ENCODE data around the gene CLOCK. TPM values are rescaled to one million over a fixed set of nuclear protein-coding genes. Genes with fewer than 3 reads are reported as not detected.

Gene CLOCK
- total and polyA plus RNA-seq, 10 of the 15 experiments (the other 5 are each of a cell fraction or from before 2014, with no cell fraction given): 2.8 to 11.7 (median 10.4) TPM

DNA sequence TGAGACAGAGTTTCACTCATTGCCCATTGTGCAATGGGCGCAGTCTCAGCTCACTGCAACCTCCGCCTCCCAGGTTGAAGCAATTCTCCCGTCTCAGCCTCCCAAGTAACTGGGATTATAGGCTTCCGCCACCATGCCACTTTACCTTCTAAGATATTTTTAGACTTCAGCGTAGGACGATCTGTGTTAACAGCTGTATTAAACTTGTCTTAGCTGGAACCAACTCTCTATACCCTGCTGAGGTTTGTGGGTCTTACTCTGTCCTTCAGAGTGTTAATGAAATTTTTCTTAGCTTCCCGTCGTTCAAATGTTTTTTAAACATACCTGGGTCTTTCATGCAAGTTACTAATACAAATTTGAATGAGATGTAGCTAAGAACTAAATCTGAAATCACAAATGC, 136.3 kb downstream of the CLOCK start:
- Histone ChIP-seq H3K36me3 (ENCODE audit: control insufficient read depth in 2 of 2, insufficient read depth in 2 of 2, low read length in 1 of 2) (peaks cover 2 to 12% of the 10 kb centered on the region in 2 experiments; a peak in 3 of 4 replicates), H3K79me2 (ENCODE audit: control insufficient read depth, insufficient read depth, low read length) (peaks cover 58% of the 10 kb centered on the region), H3K4me1 (ENCODE audit: control insufficient read depth, insufficient read depth, low read length) (no peaks in the 10 kb centered on the region), H3K27me3 (replicated peaks in 1 of 2; ENCODE audit: control insufficient read depth in 2 of 2, insufficient read depth in 2 of 2, low read length in 1 of 2) (no peaks in the 10 kb centered on the region), H3K9ac (ENCODE audit: control insufficient read depth, insufficient read depth, low read length) (no peak overlapping the region), H3K27ac (ENCODE audit: control insufficient read depth, insufficient read depth) (no peak overlapping the region), H4K20me1 (ENCODE audit: control insufficient read depth, insufficient read depth) (peaks cover 3% of the 10 kb centered on the region; the same call in 1 of the 2 replicates), H3K4me2 (ENCODE audit: control insufficient read depth, insufficient read depth) (no peak overlapping the region), H3K9me3 (replicated peaks; ENCODE audit: control insufficient read depth, insufficient read depth, low read length) (no peaks in the 10 kb centered on the region), H3K4me3 (no peak overlapping the region), H2AFZ (ENCODE audit: control insufficient read depth, low read depth, low read length) (no peak overlapping the region)
- intact Hi-C loops (cut with micrococcal nuclease; ENCODE audit: unreplicated experiment) (no loop called here), in situ Hi-C loops (cut with MboI) (loop anchor here (25.0 kb wide), 1 partner anchor 452 kb away; the partner anchor contains the start of gene EXOC1)
- ChIA-PET POLR2A (interaction anchor here (0.6 to 1.4 kb wide), 3 partner anchors 15 to 131 kb away, joined by 3 to 6 read pairs (median 4); partner anchors contain the start of gene TMEM165), RAD21 (ENCODE audit: unreplicated experiment) (interaction anchor here (0.7 to 4.0 kb wide), 7 partner anchors 13 to 537 kb away, joined by 3 to 41 read pairs (median 7); partner anchors contain the start of genes CLOCK and TMEM165), CTCF (interaction anchor here (0.6 to 4.3 kb wide), 17 partner anchors 8 to 458 kb away, joined by 3 to 75 read pairs (median 9); partner anchors contain the start of genes CLOCK, SRD5A3 and TMEM165), SMC1A (ENCODE audit: uncharacterized antibody, unreplicated experiment) (interaction anchor here (0.9 to 4.3 kb wide), 11 partner anchors 11 to 892 kb away, joined by 3 to 36 read pairs (median 5); no protein-coding TSS in a partner anchor)
- BruUV-seq (replicated peaks): no TSS peak
- FAIRE-seq: no peak
- ATAC-seq: no peak
- WGBS (ENCODE audit: insufficient coverage, insufficient replicate concordance, low lambda C conversion rate, missing lambda C conversion rate): 89% methylated on average over 8 of the region's 8 CpGs
- DNase-seq (ENCODE audit: low read depth, low spot score): no peak
- TF ChIP-seq NFYB (IDR thresholded peaks at IDR 0.05; ENCODE audit: insufficient read depth, low read depth, low read length) (no peak), NR2C2 (IDR thresholded peaks at IDR 0.05; ENCODE audit: borderline replicate concordance, control insufficient read depth, insufficient read length, low read depth) (no peak), FOXK2 (IDR thresholded peaks at IDR 0.05) (no peak), RCOR1 (conservative IDR thresholded peaks at IDR 0.05; ENCODE audit: low read depth, low read length) (no peak), BACH1 (IDR thresholded peaks at IDR 0.05; ENCODE audit: borderline replicate concordance) (no peak), NFXL1 (IDR thresholded peaks at IDR 0.05; ENCODE audit: borderline replicate concordance) (no peak), SMAD1 (IDR thresholded peaks at IDR 0.05; ENCODE audit: low read depth, partially characterized antibody) (no peak), HCFC1 (IDR thresholded peaks at IDR 0.05; ENCODE audit: low read length) (no peak), SIN3A (IDR thresholded peaks at IDR 0.05; ENCODE audit: low read depth, low read length) (no peak), TAF1 (IDR thresholded peaks at IDR 0.05; ENCODE audit: borderline replicate concordance, low read depth, low read length) (no peak), CHD4 (IDR thresholded peaks at IDR 0.05) (no peak), ZSCAN29 (IDR thresholded peaks at IDR 0.05) (no peak), IKZF2 (IDR thresholded peaks at IDR 0.05) (no peak), DPF2 (IDR thresholded peaks at IDR 0.05) (no peak)
- TF ChIP-seq, protein P1, sequence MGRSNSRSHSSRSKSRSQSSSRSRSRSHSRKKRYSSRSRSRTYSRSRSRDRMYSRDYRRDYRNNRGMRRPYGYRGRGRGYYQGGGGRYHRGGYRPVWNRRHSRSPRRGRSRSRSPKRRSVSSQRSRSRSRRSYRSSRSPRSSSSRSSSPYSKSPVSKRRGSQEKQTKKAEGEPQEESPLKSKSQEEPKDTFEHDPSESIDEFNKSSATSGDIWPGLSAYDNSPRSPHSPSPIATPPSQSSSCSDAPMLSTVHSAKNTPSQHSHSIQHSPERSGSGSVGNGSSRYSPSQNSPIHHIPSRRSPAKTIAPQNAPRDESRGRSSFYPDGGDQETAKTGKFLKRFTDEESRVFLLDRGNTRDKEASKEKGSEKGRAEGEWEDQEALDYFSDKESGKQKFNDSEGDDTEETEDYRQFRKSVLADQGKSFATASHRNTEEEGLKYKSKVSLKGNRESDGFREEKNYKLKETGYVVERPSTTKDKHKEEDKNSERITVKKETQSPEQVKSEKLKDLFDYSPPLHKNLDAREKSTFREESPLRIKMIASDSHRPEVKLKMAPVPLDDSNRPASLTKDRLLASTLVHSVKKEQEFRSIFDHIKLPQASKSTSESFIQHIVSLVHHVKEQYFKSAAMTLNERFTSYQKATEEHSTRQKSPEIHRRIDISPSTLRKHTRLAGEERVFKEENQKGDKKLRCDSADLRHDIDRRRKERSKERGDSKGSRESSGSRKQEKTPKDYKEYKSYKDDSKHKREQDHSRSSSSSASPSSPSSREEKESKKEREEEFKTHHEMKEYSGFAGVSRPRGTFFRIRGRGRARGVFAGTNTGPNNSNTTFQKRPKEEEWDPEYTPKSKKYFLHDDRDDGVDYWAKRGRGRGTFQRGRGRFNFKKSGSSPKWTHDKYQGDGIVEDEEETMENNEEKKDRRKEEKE (IDR thresholded peaks at IDR 0.05): no peak
- TF ChIP-seq, protein P2, sequence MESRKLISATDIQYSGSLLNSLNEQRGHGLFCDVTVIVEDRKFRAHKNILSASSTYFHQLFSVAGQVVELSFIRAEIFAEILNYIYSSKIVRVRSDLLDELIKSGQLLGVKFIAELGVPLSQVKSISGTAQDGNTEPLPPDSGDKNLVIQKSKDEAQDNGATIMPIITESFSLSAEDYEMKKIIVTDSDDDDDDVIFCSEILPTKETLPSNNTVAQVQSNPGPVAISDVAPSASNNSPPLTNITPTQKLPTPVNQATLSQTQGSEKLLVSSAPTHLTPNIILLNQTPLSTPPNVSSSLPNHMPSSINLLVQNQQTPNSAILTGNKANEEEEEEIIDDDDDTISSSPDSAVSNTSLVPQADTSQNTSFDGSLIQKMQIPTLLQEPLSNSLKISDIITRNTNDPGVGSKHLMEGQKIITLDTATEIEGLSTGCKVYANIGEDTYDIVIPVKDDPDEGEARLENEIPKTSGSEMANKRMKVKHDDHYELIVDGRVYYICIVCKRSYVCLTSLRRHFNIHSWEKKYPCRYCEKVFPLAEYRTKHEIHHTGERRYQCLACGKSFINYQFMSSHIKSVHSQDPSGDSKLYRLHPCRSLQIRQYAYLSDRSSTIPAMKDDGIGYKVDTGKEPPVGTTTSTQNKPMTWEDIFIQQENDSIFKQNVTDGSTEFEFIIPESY (IDR thresholded peaks at IDR 0.05): no peak
- TF ChIP-seq, protein P3, sequence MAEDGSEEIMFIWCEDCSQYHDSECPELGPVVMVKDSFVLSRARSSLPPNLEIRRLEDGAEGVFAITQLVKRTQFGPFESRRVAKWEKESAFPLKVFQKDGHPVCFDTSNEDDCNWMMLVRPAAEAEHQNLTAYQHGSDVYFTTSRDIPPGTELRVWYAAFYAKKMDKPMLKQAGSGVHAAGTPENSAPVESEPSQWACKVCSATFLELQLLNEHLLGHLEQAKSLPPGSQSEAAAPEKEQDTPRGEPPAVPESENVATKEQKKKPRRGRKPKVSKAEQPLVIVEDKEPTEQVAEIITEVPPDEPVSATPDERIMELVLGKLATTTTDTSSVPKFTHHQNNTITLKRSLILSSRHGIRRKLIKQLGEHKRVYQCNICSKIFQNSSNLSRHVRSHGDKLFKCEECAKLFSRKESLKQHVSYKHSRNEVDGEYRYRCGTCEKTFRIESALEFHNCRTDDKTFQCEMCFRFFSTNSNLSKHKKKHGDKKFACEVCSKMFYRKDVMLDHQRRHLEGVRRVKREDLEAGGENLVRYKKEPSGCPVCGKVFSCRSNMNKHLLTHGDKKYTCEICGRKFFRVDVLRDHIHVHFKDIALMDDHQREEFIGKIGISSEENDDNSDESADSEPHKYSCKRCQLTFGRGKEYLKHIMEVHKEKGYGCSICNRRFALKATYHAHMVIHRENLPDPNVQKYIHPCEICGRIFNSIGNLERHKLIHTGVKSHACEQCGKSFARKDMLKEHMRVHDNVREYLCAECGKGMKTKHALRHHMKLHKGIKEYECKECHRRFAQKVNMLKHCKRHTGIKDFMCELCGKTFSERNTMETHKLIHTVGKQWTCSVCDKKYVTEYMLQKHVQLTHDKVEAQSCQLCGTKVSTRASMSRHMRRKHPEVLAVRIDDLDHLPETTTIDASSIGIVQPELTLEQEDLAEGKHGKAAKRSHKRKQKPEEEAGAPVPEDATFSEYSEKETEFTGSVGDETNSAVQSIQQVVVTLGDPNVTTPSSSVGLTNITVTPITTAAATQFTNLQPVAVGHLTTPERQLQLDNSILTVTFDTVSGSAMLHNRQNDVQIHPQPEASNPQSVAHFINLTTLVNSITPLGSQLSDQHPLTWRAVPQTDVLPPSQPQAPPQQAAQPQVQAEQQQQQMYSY (CRISPR knock-in tag; IDR thresholded peaks at IDR 0.05): no peak
